ENCODE measurements around the gene CDH11.

CDH11 gene

DNA sequence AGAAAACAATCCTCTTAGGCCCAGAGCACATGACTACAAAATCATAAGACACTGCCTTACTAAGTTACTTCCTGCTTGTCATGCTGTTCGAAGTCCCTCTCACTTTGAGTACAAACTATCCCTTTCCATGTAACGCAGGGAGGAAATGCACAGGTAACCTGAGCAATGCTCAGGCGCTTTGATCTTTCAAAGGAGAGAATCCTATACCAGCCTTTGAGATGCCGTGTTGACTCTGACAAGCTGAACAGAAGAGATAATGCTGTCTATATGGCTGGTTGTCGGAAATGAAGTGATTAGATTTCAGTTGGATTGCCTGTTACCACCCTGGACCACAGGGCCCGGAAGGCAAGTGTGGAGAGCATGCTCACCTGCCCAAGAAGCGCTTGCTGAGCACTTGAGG is 75.9 kb downstream of the CDH11 start:
- H3K4me3 ChIP-seq (ENCODE audit: control insufficient read depth, low read depth, low read length): no peak overlapping the region
- no peak for DNase-seq (ENCODE audit: low read depth)
- TF ChIP-seq CTCF (IDR thresholded peaks at IDR 0.05; ENCODE audit: control insufficient read depth, insufficient read depth, low read depth, low read length, missing control alignments): no peak

- H3K4me3 ChIP-seq (ENCODE audit: control insufficient read depth, low read depth, low read length): no peak overlapping the region
- DNase-seq (ENCODE audit: low read depth): peak; percentile 46
- TF ChIP-seq CTCF (IDR thresholded peaks at IDR 0.05; ENCODE audit: control insufficient read depth, insufficient read depth, low read depth, low read length, missing control alignments): no peak
These were observed 77.0 kb downstream of the CDH11 start for GRCh38 chr16:65044873-65045272.

- H3K4me3 ChIP-seq (ENCODE audit: control insufficient read depth, low read depth, low read length): no peak overlapping the region
- TF ChIP-seq CTCF (IDR thresholded peaks at IDR 0.05; ENCODE audit: control insufficient read depth, insufficient read depth, low read depth, low read length, missing control alignments): no peak
- no peak for DNase-seq (ENCODE audit: low read depth)
These were observed 77.8 kb downstream of the CDH11 start for GRCh38 chr16:65044026-65044425.

DNA sequence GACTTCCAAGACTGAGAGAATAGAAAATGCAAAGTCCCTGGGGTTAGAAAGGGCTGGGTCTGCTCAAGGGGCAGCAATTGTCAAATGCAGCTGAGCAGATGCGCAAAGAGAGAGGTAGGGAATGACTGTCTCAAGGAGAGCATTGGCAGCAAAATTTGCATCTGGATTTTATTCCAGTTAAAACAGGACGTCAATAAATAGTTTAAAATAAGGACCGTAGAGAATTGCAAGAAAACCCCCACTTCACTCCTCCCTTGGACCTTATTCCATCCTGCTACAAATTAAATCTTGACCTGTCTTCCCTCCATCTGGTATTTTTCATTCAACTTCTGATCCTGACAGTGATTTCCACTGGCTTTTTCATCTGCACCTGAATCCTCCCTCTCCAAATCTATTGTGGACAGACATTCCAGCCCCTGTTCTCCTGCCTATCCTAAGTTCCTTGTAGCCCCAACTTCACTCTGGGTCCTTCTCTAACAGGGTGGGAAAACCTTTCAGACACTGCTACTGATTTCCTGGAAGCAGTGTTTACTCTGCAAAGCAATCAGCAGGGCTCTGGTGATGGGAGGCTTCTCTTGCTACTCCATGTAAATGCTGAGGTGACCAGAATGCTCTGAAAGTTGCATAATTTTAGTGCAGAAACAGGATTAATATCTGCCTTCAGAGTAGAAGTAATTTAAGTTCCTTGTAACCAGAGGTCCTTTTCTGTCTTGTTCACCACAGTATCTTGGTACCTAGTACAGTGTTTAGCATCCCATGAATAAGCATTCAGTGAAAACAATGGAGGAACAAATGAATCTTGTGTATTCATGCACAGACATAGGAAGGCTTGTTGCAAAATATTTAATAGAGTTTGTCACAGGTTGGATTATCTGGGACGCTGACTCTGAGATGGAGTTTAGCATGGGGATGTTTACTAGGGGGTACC is 79.2 kb downstream of the CDH11 start:
- no peak for TF ChIP-seq CTCF (IDR thresholded peaks at IDR 0.05; ENCODE audit: control insufficient read depth, insufficient read depth, low read depth, low read length, missing control alignments)
- DNase-seq (ENCODE audit: low read depth): no peak
- no peak overlapping the region for H3K4me3 ChIP-seq (ENCODE audit: control insufficient read depth, low read depth, low read length)

GRCh38 chr16:65041667-65042066 is 80.2 kb downstream of the CDH11 start:
- no peak overlapping the region for H3K4me3 ChIP-seq (ENCODE audit: control insufficient read depth, low read depth, low read length)
- TF ChIP-seq CTCF (IDR thresholded peaks at IDR 0.05; ENCODE audit: control insufficient read depth, insufficient read depth, low read depth, low read length, missing control alignments): no peak
- no peak for DNase-seq (ENCODE audit: low read depth)

- no peak overlapping the region for H3K4me3 ChIP-seq (ENCODE audit: control insufficient read depth, low read depth, low read length)
- no peak for DNase-seq (ENCODE audit: low read depth)
- no peak for TF ChIP-seq CTCF (IDR thresholded peaks at IDR 0.05; ENCODE audit: control insufficient read depth, insufficient read depth, low read depth, low read length, missing control alignments)
These were observed 83.8 kb downstream of the CDH11 start for GRCh38 chr16:65038100-65038499.

Data from AG09309 (cell line).